BLaER1 (cell line): ENCODE measurements around the gene PGGHG.
A peak's percentile ranks its signal among the peaks of the same experiment; 100 is the strongest.
"Not testable (repeated sequence)": the region's sequence is repeated elsewhere in the genome, so short reads cannot be mapped to it uniquely, and the experiment has no call there.

Source experiments
- H3K27ac ChIP-seq: shearing (Covaris generic); formaldehyde crosslinking; 2 replicates; pipeline ENCODE4 v1.8.1; 2022
- H3K27me3 ChIP-seq: shearing (Covaris generic); formaldehyde crosslinking; 2 replicates; pipeline ENCODE4 v1.8.1; 2022
- H3K36me3 ChIP-seq: shearing (Covaris generic); formaldehyde crosslinking; 2 replicates; pipeline ENCODE4 v1.8.1; 2022
- H3K4me1 ChIP-seq: shearing (Covaris generic); formaldehyde crosslinking; 2 replicates; pipeline ENCODE4 v1.8.1; 2022
- H3K4me2 ChIP-seq: shearing (Covaris generic); formaldehyde crosslinking; 2 replicates; pipeline ENCODE4 v1.8.1; 2022
- H3K4me3 ChIP-seq: shearing (Covaris generic); formaldehyde crosslinking; 2 replicates; pipeline ENCODE4 v1.8.1; 2022
- H3K9ac ChIP-seq: shearing (Covaris generic); formaldehyde crosslinking; 2 replicates; pipeline ENCODE4 v1.8.1; 2022
- H3K9me3 ChIP-seq: shearing (Covaris generic); formaldehyde crosslinking; 2 replicates; pipeline ENCODE4 v1.8.1; 2022
- H4K20me1 ChIP-seq: shearing (Covaris generic); formaldehyde crosslinking; 2 replicates; pipeline ENCODE4 v1.8.1; 2022
- Cebpa-rat ChIP-seq: shearing (Covaris generic); IDR thresholded peaks from 2 replicates; pipeline ENCODE4 v1.8.1; 2022

Gene PGGHG

DNA sequence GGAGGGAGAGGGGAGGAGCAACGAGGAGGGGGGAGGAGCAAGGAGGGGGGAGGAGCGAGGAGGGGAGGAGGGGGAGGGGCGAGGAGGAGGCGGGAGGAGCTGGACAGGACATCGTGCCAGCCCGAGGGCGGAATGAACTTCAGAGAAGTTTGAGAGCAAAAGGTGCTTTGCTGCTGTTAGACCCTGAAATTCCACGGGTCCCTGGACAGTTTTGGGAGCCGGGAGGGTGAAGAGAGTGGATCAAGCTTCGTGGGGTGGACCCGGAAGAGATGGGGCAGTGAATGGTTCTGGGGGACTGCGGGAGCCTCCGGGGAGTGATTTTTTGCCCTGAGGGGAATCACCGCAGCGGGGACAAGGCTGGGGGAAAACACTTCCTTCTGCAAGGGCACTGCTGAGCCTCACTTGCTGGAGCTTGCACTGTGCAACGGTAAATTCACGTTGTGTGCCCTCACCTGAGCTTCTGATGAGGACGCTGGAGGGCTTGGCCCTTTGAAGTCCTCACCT is 21.4 kb upstream of the PGGHG start:
- no peaks in the 10 kb centered on the region; the same call in 1 of the 2 replicates for H3K36me3 ChIP-seq
- peak overlapping the region; percentile 76 for H3K4me3 ChIP-seq
- no peaks in the 10 kb centered on the region for H4K20me1 ChIP-seq
- H3K27ac ChIP-seq = peak overlapping the region; percentile 99
- H3K9ac ChIP-seq = peak overlapping the region; percentile 95
- H3K9me3 ChIP-seq = peaks cover 9% of the 10 kb centered on the region
- peak overlapping the region; percentile 100 for H3K4me2 ChIP-seq
- H3K4me1 ChIP-seq = peaks cover 37% of the 10 kb centered on the region
- H3K27me3 ChIP-seq = no peaks in the 10 kb centered on the region
- TF ChIP-seq Cebpa-rat = no peak

DNA sequence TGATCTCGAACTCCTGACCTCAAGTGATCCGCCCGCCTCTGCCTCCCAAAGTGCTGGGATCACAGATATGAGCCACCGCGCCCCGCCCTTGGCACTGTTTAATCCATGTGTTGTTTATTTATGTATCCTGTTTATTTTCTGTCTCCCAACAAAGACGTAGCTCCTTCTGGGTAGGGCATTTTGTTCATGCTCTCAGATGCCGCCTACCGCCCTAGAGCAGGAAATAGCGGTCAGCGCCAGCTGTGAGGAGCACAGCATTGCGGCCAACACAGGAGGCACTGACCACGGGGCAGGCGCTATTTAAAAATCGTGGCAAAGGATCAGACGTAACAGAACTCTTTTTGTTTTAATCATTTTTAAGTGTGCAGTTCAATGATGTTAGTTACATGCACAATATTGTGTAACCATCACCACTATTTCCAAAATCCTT is 20.2 kb upstream of the PGGHG start:
- H3K9me3 ChIP-seq, H4K20me1 ChIP-seq, H3K36me3 ChIP-seq, H3K27me3 ChIP-seq: not testable (repeated sequence)
- Histone ChIP-seq H3K4me3 (peak overlapping the region; percentile 76), H3K27ac (peak overlapping the region; percentile 99), H3K9ac (peak overlapping the region; percentile 95), H3K4me2 (peak overlapping the region; percentile 100), H3K4me1 (peaks cover 37% of the 10 kb centered on the region)

DNA sequence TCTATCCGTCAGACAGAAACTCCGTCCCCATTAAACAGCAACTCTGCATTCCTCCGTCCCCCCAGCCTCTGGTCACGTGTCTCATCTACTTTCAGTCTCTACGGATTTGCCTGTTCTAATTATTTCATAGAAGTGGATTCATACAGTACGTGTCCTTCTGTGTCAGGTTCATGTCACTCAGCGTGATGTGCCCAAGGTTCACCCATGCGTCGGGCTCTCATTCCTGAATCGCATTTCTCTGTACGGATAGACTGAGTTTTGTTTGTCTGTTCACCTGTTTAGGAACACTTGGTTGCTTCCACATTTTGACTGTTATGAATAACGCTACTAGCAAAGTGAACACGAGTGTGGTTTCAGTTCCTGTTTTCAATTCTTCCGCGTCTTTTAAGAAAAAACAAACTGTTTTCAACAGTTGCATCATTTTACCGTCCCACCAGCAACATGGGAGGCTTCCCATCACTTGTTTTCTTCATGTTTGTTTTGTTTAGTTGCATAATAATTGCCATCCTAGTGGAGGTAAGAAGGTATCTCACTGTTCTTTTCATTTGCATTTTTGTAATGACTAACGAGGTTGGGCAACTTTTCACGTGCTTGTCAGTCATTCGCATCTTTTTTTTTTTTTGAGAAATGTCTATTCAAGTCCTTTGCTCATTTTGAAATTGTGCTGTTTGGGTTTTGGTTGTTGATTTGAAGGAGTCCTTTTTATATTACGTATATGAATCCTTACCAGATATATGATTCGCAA is 19.6 kb upstream of the PGGHG start:
- Histone ChIP-seq H3K27ac (peak overlapping the region; percentile 99), H3K9me3 (peaks cover 9% of the 10 kb centered on the region), H3K4me2 (peak overlapping the region; percentile 100), H4K20me1 (no peaks in the 10 kb centered on the region), H3K9ac (peak overlapping the region; percentile 95), H3K4me1 (peaks cover 37% of the 10 kb centered on the region), H3K27me3 (no peaks in the 10 kb centered on the region), H3K4me3 (peak overlapping the region; percentile 76), H3K36me3 (no peaks in the 10 kb centered on the region; the same call in 1 of the 2 replicates)
- TF ChIP-seq Cebpa-rat = peak; percentile 97

DNA sequence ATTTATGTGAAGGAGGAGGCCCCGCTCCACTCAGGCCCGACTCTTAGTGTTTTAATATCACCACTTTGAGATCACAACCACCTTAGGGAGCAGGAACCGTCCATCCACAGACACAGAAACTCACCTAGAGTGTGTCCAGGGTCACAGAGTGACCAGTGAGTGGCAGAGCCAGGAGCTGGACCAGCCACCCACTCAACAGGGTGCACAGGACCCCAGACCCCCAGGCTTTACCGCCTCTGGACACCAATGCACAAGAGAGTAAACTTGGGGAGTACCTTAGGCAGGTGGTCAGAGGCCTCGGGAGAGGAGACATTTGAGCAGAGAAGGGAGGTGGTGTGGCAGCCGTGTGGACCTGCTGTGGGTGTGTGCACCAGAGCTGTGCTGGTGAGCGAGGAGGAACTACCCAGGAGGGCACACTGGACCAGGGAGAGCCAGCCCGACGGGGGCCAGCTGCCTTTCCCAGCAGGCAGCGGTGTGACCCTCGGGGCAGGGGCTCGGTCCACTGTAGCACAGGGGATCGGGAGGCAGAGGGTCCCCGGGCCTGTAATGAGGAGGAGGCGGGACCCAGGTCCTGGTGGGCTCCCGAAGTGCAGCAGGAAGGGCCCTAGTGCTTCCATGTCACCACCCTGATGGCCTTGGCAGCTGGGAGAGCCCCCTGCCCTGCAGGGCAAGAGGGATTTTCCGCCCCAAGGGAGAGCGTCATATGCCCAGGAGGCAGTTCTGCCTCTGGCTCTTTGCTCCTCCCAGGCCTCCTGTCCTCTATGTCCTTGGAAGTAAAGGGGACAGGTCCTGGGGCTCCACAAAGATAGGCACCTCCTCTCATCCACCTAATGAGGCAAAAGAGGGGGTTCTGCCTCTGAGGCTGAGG is 18.2 kb upstream of the PGGHG start:
- H3K4me3 ChIP-seq = peak overlapping the region; percentile 76; the same call in 1 of the 2 replicates
- peaks cover 37% of the 10 kb centered on the region for H3K4me1 ChIP-seq
- no peak for TF ChIP-seq Cebpa-rat
- H4K20me1 ChIP-seq = no peaks in the 10 kb centered on the region
- no peaks in the 10 kb centered on the region; the same call in 1 of the 2 replicates for H3K36me3 ChIP-seq
- H3K4me2 ChIP-seq = peak overlapping the region; percentile 100
- H3K27me3 ChIP-seq = no peaks in the 10 kb centered on the region
- H3K27ac ChIP-seq = peak overlapping the region; percentile 99
- H3K9me3 ChIP-seq = peaks cover 7% of the 10 kb centered on the region
- H3K9ac ChIP-seq = peak overlapping the region; percentile 95

DNA sequence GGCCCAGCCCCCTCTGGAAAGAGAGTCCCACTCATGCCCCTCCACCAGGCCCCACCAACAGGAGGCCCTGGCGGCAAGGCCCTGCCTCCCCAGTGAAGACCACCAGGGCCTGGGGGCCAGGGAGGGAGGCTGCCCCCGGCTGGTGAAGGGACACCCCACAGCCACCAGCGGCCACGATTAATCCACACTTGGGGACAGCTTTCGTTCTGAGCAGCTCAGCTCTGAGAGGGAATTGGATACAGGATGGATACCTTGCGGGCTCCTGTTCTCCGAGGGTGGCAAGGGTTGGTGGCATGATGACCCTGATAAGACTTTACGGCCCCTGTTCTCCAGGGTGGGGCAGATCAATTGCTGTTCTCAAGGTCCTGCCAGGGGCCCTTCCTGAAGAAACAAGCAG is 17.6 kb upstream of the PGGHG start:
- no peaks in the 10 kb centered on the region; the same call in 1 of the 2 replicates for H3K36me3 ChIP-seq
- peak overlapping the region; percentile 95 for H3K9ac ChIP-seq
- peaks cover 4% of the 10 kb centered on the region; the same call in 1 of the 2 replicates for H3K9me3 ChIP-seq
- no peaks in the 10 kb centered on the region for H4K20me1 ChIP-seq
- peaks cover 37% of the 10 kb centered on the region for H3K4me1 ChIP-seq
- no peak overlapping the region for H3K4me3 ChIP-seq
- no peaks in the 10 kb centered on the region for H3K27me3 ChIP-seq
- peak overlapping the region; percentile 99 for H3K27ac ChIP-seq
- no peak for TF ChIP-seq Cebpa-rat
- peak overlapping the region; percentile 100 for H3K4me2 ChIP-seq

DNA sequence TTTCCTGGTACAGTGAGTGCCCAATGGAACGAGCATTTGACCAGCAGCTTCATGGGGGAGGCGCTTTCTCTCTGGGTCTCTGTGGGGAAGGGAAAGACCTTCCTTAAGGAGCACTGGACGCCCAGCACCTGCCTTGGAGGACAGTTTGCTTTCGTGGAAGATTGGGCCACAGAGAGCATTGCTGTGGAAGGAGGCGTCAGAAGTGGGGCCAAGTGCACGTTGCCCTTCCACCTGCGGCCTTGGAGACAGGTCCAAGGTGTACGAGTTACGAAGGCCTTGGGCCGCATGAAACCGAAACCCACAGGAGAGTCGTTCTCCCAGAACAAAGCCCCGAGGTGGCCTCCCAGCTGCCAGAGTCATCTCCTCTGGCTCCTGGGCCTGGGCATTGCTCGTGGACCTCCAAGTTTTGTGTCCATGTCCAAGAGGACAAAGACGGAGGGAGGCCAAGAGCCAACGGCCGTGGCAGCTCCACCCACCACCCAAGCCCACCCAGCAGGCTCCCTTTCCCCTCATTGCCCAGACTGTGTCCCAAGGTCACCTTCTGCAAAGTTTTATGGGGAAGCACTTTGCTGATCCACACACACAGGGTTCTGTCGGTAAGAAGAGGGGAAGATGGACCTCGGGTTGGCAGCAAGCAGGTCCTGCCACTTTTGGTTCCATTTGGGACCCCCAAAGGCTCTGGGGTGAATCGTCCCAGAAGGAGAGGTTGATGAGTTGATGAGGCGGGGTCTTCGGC is 16.6 kb upstream of the PGGHG start:
- Histone ChIP-seq H3K4me1 (peaks cover 37% of the 10 kb centered on the region), H3K27ac (0 out of 2 replicates have a peak overlapping the region, but pooled peaks have one; percentile 99), H3K36me3 (no peaks in the 10 kb centered on the region; the same call in 1 of the 2 replicates), H3K4me2 (no peak overlapping the region), H4K20me1 (no peaks in the 10 kb centered on the region), H3K9me3 (peaks cover 10% of the 10 kb centered on the region; the same call in 1 of the 2 replicates), H3K27me3 (no peaks in the 10 kb centered on the region; the same call in 1 of the 2 replicates), H3K9ac (no peak overlapping the region), H3K4me3 (no peak overlapping the region)
- no peak for TF ChIP-seq Cebpa-rat

DNA sequence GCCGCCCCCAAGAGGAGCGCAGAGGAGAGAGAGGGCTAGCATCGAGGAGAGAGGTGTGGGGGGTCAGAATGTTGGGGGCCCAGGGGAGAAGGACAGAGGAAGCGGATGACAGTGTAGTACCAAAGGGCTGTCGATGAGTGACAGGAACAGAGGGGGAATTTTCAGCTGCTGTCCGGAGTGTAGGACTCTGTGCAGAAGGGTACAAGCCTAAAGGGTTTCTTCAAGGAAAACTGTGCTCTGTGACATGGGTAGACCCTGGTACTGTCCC is 16.1 kb upstream of the PGGHG start:
- peaks cover 5% of the 10 kb centered on the region for H3K27me3 ChIP-seq
- no peak overlapping the region for H3K4me3 ChIP-seq
- peaks cover 10% of the 10 kb centered on the region; the same call in 1 of the 2 replicates for H3K9me3 ChIP-seq
- H3K36me3 ChIP-seq = no peaks in the 10 kb centered on the region; the same call in 1 of the 2 replicates
- H3K4me2 ChIP-seq = no peak overlapping the region
- H3K4me1 ChIP-seq = peaks cover 34% of the 10 kb centered on the region
- TF ChIP-seq Cebpa-rat = no peak
- no peaks in the 10 kb centered on the region for H4K20me1 ChIP-seq
- no peak overlapping the region for H3K9ac ChIP-seq
- no peak overlapping the region for H3K27ac ChIP-seq

DNA sequence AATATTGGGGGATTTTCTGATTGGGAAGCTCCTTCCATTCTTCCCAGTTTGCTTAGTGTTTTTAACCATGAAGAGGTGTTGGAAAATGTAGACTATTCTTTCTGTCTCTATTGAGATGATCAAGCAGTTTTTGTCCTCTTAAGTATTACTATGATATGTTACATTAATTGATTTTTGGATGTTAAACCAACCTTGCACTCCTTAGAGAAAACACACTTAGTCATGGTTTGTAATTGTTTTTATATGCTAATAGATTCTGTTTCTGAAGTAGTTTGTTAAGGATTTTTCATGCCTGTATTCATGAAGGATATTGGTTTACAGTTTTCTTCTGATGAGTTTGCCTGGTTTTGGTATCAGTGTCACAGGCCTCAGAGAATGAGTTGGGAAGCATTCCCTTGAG is 12.7 kb upstream of the PGGHG start:
- Histone ChIP-seq H3K9me3 (peaks cover 17% of the 10 kb centered on the region; the same call in 1 of the 2 replicates), H4K20me1 (peaks cover 12% of the 10 kb centered on the region), H3K36me3 (no peaks in the 10 kb centered on the region; the same call in 1 of the 2 replicates), H3K27me3 (peaks cover 38% of the 10 kb centered on the region), H3K4me3 (no peak overlapping the region), H3K9ac (no peak overlapping the region), H3K4me1 (peaks cover 40% of the 10 kb centered on the region), H3K27ac (no peak overlapping the region), H3K4me2 (no peak overlapping the region)
- no peak for TF ChIP-seq Cebpa-rat
